ENCODE data around the gene MECR.

Gene MECR

DNA sequence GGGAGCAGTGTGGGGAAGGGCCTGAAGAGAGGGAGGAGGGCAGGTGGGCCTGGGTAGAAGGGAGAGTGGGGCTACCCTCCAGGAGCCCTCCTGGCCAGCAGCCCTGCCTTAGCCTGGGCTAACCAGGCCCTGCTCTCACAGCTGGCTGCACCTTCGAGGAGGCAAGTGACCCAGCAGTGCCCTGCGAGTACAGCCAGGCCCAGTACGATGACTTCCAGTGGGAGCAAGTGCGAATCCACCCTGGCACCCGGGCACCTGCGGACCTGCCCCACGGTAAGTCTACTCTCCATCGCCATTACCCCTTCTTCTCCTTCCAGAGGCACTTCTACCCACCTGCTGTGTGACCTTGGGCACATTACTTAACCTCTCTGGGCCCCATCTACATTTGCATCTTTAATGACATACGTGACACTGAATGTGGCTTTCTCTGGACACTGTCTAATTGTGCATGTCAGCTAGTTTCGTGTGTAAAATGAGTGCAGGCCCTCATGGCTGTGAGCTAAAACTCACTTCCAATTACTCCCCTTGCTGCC lies 24.5 kb upstream of the MECR start:
- no peak for DNase-seq

DNA sequence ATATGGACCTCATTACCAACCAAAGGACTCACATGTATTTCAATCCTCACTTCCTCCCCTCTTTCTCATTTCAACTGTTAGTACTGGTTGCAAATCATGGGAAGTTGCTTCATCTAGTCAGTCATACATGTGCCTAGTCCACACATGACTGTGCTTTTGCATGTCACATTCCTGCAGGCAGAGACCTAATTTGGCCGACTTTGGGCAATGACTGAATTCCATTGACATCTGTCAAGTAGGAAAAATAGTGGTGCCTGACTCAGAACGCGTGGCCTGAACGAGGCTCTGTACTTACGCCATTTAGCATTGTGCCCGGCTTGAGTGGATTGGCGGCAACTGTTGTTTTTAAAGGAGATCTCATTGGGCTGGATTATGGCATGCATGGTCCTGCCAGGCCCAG lies 23.6 kb upstream of the MECR start:
- DNase-seq: no peak

DNA sequence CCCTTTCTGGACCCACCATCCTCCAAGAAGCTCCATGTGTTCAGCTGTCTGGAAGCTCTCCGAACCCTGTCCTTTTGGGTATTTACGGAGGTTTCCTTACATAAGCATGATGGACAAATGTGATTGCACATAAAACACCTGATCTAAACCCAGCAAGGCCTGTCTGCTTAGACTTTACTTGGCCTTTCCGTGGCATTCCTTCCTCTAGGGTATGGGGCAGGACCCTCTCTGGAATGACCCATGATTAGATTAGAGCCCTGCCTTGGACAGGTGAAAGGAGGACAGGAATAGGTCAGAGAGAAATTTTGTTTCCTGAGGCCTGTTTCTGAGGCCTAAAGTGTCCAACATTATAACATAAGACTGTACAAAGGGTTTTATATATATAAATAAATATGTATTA lies 22.4 kb upstream of the MECR start:
- DNase-seq: no peak

DNA sequence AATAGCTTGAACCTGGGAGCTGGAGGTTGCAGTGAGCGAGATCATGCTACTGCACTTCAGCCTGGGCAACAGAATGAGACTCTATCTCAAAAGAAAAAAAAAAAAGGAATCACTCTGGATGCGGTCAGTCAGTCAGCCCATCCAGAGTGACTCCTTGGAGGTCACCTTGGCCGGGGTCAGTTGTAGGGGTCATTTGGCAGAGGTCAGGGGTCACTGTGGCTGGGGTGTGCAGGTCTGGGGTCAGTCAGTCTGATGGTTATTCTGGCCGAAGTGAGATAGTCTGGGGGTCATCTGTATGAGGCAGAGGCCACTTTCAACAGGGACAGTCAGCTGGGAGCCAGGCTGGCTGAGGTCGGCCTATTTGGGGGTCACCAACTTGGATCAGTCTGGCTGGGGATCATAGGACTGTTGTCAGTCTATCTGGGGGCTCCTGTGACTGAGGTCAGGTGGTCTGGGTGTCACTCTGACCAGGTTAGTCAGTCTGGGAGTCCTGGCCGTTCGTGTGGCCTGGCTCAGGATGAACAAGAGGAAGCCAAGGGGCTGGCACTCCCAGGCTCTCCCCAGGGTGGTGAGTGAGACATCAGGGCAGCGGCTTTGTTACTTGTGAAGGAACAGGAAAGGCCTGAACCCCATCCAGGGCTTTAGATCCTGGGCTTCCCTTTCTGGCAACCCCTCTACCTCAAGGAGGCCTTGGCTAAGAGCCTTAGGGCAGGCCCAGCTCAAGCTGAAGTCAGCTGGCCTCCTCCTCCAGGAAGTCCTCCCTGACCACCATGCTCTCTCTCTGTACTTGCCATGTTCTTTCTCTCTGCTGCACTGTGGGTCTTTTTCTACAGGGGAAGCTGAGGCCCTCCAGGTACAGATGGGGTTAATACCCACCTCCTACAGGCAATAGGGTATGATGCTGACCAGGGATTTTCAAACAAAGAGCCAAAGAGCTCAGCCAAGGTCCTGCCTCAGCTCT lies 20.7 kb upstream of the MECR start:
- DNase-seq: no peak

DNA sequence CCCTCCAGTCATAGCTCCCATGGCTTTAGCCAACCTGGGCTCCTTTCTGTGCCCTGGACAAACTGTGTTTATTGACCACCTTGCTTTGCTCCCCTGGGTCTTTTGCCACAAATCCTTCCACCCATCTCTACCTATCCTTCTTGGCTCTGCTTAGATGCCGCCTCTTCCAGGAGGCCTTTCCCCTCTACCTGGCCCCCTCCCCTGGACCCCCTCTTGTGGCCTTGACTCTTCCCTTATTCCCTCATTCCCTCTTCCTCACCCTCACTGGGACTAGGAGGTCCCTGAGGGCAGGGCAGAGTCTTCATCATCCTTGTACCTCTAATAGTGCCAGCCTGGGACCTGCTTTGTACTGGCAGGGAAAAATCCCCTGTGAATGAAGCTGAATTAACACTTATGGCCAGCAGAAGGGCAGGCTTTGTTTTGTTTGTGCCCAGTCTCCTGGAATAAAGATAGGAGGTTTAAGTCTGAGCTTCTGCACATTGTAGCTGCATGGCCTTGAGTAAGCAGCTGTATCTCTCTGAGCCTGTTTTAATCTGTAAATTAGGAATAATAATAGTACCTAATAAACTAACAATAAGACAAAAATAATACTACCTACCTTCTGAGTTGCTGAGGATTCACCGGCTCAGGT lies 19.3 kb upstream of the MECR start:
- no peak for DNase-seq

DNA sequence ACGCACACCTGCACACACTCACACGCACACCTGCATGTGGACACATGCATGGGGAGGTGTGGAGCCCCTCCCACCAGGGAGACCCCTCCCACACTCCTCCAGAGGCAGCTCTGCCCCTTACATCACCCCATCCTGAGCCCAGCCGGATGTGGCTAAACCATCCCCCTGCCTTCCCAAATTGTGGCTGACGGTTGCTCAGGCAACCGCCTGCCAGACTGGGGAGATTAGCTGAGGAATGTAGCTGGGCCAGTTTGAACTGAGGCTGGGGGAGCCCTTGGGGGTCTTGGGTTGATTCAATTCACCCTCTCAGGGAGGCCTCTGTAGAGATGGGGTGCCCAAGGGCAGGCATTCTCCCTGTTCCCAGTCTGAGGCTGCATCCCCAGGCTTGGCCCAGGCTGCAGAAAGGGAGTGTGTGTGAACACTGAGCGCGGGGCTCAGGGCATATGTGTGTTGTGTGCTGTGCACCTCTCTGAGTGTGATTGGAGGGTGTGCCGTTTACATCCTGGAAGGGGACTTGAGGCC lies 18.5 kb upstream of the MECR start:
- no peak for DNase-seq

DNA sequence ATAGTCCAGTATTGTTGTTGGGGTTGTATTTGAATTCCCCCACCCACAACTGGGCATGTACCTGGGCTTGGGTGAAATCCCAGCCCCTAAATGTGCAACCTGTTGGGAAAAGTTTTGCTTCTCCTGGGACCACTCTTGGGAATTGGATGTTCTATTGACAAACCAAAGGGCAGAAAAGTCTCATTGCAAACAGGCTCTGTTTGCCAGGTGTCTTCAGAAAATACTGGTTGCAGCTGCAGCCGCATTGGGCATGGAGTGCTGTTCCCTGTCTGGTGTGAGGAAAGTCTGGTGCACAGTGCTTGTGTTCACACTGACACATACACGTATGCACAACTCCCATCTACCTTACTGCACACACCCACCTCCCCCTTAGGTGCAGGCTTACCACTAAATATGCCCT lies 17.7 kb upstream of the MECR start:
- no peak for DNase-seq

DNA sequence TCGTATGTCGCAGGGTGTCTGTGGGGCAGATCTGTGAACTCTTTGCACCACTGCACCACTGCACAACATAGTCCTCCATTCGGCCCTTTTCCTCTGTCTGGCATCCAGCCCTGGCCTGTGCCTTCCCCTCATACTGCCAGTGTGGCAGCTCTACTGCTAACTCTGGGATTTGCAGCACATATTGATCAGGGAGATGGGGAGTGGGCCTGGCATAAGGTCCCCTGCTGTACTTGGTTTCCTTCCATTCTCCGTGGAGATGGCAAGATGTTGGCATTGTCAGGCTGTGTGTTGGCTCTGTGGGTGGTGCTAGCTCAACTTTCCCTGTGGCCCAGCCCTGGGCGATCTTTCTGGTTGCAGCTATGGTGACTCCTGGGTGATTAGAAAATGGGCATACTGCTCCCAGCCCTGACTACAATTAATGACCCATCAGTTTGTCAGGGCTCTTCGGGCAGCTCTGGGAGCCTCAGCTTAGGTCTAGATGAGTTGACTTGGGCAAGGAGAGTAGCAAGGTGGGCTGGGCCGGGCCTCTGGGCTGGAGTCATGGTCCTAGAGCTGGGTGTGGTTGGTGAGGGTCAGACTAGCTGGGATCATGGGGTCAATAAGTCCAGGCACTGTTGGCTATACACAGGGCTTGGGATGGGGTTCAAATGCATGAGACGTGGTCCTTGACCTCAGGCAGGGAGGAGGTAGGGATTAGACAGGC lies 17.0 kb upstream of the MECR start:
- no peak for DNase-seq

DNA sequence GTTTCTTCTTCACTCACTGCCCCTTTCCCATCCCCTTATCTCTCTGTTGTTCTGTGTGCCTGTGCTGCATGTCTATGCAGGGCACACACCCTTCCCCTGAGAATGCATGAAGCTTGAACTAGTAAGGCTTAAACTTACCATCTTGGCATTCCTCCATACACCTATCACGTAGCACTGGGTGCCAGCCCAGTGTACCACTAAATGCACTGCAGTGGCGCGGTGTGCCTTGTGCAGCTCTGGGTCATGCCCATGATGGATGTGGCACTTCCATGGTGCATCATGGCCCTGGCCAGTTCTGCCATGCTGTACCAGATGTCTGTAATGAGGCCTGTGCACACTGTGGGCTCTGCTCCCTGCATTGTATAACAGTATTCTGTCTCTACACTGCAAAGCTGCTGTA lies 16.3 kb upstream of the MECR start:
- DNase-seq: no peak

DNA sequence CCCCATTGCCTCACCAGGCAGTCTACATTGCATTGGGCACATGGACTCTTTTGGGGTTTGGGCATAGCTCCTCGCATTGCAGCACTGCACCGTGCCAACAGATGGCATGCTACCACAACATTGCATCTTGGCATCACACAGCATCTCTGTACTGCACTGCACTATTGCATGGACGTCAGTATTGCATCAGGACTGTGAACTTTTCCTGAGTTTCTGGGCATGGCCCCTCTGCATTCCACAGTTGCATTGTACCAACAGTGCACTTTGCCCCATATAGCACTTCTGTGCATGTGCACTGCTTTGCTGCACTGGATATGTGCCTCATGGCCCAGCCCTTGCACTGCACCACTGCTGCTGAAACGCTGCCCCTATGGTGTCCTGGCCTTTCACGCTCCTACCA lies 15.1 kb upstream of the MECR start:
- no peak for DNase-seq

DNA sequence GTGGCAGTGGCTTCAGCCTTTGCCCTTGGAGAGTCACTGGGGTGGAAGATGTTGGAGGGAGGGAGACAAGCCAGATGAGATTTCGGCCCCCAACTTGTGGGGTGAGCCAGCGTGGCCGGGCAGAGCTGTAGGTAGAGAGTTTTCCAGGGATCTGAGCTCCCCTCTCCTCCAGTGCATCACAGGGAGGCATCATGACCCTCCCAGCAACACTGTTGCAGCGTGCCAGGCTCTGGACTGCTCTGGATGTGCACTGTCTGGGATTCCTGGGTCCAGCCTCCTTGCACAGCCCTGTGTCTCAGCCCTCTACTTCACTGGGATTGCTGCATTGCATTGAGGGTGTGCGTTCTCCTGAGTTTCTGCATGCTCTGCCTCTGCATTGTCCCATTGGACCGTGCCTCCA lies 14.5 kb upstream of the MECR start:
- DNase-seq: no peak

DNA sequence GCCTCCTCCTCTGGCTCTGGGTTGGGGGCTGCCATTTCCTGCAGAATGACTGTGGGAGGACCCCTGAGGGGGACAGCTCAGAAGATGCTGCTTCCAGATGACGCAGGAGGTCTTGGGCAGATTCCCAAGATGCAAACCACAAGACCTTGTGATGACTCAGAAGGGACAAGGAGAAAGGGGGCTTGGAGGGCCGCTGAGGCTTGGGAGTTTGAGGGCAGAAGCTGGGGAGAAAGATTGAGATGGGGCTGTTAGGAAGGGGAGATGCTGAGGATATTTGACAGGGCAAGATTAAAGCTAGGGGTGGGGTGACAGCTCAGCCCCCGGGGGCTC lies 13.1 kb upstream of the MECR start:
- no peak for DNase-seq

DNA sequence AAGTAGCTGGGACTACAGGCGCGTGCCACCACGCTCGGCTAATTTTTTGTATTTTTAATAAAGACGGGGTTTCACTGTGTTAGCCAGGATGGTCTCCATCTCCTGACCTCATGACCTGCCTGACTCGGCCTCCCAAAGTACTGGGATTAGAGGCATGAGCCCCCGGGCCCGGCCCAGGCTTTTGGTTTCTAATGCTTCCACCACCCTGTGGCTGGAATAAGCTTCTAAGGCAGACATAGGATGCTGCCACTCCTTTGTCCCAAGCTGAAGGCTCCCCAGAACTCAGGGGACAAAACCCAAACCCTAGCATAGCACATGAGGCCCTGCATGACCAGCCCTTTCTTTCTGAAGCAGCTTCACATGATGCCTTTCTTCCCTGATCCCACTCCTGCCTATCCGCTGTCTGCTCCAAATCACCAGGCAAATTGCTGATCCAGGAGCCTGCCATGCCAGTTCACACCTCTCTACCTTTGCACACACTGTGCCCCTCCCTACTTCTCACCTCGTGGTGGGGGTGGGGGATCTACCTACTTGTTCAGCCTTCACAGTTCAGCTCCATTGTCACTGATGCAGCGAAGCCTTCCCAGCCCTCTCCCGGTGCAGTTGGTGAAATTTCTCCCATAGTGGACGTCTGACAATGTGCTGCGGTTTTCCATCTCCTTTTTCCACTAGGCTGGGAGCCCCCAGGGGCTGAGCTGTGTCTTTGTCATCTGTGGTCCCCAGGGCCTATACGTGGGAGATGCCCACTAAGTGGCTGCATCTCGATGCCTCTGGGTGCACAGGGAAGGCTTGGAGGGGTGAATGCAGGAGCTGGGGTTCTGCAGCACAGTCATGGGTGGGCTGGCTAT lies 12.5 kb upstream of the MECR start:
- no peak for DNase-seq

DNA sequence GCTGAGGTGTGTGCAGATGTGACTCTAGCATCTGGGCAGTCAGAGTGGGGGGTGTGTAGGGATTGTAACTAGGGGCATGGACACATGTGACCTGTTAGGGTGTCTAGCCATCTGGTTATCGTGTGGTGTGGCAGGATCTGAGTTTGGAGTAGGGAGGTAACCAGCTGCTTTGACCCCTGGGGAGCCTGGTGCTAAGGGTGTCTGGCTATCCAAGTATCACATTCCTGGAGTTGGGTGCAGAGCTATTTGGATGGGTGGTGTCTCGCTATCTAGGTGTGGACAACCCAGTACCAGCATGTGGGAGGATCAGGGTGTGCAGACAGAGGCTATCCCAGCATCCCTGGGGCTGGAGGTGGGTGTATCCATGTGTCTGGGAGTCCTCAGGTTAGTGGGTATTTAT lies 10.3 kb upstream of the MECR start:
- no peak for DNase-seq

DNA sequence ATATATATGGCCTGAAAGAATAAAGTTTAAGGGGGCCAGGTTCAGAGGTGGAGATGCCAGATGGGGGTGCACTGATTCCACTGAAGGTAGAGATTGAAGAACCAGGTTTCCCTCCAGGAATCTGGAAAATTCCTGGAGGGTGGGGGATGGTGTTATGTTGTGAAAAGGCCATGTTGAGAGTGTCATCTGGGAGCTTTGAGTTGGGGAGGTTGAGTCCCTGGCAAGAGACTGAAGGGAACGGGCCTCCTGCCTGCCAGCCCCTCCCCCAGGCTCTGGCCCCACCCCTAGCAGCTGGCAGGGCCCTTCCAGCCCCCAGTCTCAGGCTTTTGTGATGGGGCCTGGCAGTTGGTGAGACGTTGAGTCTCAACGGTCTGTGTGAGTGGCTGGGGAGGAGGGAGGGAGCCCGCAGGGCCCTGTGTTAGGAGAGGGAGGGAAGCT lies 9.7 kb upstream of the MECR start:
- no peak for DNase-seq

DNA sequence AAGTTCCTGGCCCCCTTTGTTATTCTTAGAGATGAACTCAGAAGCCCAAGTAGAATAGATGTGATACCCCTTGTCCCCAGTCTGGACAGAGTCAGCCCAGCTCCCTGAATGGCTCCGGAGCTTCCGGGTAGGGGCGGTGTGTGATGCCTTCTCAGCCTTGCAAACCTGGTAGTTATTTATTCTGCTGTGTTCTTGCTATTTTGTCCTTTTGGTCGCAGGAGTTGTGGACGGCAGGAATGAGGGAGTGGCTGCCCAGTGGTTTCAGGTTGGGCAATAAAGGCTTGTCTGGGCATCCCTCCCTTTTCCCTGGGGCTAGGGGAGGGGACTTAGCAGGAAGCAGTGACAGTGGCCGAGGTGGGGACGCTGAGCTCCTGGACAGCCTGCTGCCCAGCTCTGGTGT lies 8.4 kb upstream of the MECR start:
- no peak for DNase-seq

DNA sequence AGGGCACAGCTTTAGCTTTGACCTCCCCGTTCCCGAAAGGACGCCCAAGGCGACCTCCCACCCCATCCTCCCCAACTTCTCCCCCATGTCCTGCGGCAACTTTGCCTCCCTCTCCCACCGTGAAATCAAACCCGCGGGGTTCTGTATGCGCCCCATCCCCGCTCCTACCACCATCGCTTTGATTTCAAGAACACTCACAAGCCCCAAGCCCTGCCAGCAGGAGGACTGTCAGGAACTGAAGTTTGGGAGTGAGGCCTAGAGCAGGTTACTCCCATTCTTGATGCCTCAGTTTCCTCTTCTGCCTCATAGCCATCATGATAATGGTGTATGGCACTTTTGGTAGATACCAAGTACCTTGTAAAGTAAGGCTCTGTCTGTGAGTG lies 7.9 kb upstream of the MECR start:
- DNase-seq: no peak

DNA sequence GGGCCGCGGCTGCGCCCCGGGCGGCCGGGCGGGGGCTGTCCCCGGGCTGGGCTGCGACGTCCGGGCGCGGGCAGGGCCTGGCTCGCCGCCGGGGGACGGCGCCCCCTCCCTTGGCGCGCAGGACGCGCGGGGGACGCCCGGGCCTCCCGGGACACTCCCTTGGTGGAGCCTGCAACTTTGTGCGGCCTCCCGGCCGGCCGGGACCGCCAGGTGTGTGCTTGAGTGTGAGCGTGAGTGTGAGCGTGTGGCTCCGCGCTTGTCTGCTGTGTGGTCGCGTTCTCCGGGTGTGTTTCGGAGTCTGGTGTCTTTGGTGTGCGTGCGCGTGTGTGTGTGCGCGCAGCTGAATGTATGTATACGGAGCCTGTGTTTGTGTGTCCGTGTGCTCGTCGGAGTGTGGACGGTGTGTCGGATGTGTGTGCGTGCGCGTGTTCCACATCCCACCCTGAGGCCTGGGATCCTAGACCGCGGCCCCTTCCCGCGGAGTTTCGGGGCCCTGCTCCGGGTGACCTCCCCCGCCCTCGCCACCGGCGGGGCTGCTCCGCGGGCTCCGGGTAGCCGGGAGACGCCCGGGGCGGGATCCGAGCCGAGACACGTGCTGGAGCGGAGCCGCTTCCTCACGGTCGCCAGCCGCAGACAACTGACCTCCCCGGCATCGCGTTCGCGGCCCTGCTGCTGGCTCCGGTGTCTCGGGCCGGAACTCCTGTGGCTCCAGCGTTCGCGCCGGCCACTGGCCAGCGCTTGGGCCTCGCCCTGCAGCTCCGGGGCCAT lies 7.3 kb upstream of the MECR start:
- no peak for DNase-seq

DNA sequence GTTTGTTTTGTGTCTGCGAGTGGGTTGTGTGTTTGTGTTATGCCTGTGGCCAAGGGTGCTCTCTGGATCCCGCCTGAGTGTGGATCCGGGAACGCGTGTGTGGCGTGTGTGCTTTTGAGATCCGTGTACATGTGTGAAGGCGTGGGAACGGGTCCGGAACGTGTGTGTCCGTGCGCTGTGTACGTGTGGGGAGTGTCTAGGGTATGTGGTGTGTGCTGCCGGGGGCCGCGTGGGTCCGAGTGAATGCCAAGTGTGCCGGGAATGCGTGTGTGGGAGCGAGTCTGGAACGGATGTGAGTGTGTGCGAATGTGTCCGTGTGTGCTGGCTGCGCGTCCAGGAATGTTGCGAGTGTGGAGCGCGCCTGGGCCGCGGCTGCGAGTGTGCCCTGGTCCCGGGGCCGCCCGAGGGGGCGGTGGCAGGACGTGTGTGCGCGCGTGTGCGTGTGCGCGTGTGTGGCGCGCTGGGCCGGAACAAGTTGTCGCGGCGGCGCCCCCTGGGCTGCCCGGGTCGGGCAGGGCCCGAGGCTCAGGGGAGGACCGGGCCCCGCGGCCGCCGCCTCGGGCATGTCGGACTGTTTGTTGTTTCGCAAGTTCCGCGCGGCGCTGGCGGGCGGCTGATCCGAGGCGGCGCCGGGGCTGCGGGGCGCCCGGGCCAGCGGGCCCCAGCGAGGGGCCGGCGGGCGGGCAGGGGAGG lies 6.5 kb upstream of the MECR start:
- no peak for DNase-seq

DNA sequence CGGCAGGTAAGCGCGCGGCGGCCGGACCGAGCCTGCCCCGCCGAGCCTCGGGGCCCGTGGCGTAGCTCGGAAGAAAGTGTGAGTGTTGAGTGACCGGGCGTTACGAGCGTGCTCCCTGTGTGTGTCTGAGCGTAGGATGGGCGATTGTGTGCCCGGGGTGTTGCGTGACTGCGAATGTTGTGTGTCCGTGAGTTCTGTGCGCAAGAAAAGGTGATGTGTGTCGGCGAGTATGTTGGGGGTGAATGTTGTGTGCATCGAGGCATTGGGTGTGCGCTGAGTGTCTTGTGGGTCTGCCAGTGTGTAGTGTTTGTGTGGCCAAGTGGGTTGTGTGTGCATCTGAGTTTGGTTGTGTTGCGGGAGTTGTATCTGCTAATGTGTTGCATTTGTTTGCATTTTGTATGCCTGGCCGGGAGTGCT lies 6.0 kb upstream of the MECR start:
- DNase-seq: no peak
